ENCODE results near the gene NSD2. TPM values are rescaled to one million over a fixed set of nuclear protein-coding genes. Genes with fewer than 3 reads are reported as not detected.

NSD2 gene
- polyA plus RNA-seq, 3 donors from 2014 or later, result 1.8 to 7.2 (median 4.4) TPM

GRCh38 chr4:1971456-1972200 is 100.4 kb downstream of the NSD2 start:
- H3K9me3 Mint-ChIP-seq, result no peaks in the 10 kb centered on the region
- no peak for DNase-seq

GRCh38 chr4:1972414-1972813 is 101.2 kb downstream of the NSD2 start:
- no peaks in the 10 kb centered on the region for H3K4me1 Mint-ChIP-seq
- peak overlapping the region in 1 of 6 donors; percentile 8 for H3K27ac Mint-ChIP-seq
- no peaks in the 10 kb centered on the region for H3K9me3 Mint-ChIP-seq
- DNase-seq, result no peak
- peaks cover 0 to 2% (median 2%) of the 10 kb centered on the region in 3 donors for H3K27me3 Mint-ChIP-seq (ENCODE audit: low read depth in 3 of 3)
- H3K36me3 Mint-ChIP-seq, result peaks cover 0 to 15% (median 0%) of the 10 kb centered on the region in 3 donors
- H3K4me3 Mint-ChIP-seq, result no peak overlapping the region

More at GRCh38 chr4:1971456-1972200, 100.4 kb downstream of the NSD2 start:
- no peaks in the 10 kb centered on the region for H3K4me1 Mint-ChIP-seq
- peaks cover 0 to 2% (median 2%) of the 10 kb centered on the region in 3 donors for H3K27me3 Mint-ChIP-seq (ENCODE audit: low read depth in 3 of 3)
- no peak overlapping the region for H3K4me3 Mint-ChIP-seq
- peaks cover 0 to 15% (median 0%) of the 10 kb centered on the region in 3 donors for H3K36me3 Mint-ChIP-seq
- no peak overlapping the region for H3K27ac Mint-ChIP-seq

- H3K27me3 Mint-ChIP-seq (ENCODE audit: low read depth in 3 of 3), result peaks cover 0 to 2% (median 2%) of the 10 kb centered on the region in 3 donors
- DNase-seq, result no peak
- no peaks in the 10 kb centered on the region for H3K4me1 Mint-ChIP-seq
- H3K27ac Mint-ChIP-seq, result no peak overlapping the region
- peaks cover 0 to 13% (median 4%) of the 10 kb centered on the region in 3 donors for H3K36me3 Mint-ChIP-seq
- H3K9me3 Mint-ChIP-seq, result no peaks in the 10 kb centered on the region
- H3K4me3 Mint-ChIP-seq, result no peak overlapping the region
These were observed 102.0 kb downstream of the NSD2 start for GRCh38 chr4:1973218-1973617.

- no peak overlapping the region for H3K4me3 Mint-ChIP-seq
- H3K4me1 Mint-ChIP-seq, result no peaks in the 10 kb centered on the region
- no peak for DNase-seq
- peaks cover 0 to 8% (median 4%) of the 10 kb centered on the region in 3 donors for H3K36me3 Mint-ChIP-seq
- H3K27me3 Mint-ChIP-seq (ENCODE audit: low read depth in 3 of 3), result peaks cover 0 to 2% (median 2%) of the 10 kb centered on the region in 3 donors
- H3K27ac Mint-ChIP-seq, result no peak overlapping the region
- no peaks in the 10 kb centered on the region for H3K9me3 Mint-ChIP-seq
These were observed 102.5 kb downstream of the NSD2 start for GRCh38 chr4:1973661-1974060.

- Mint-ChIP-seq H3K4me1 (no peaks in the 10 kb centered on the region), H3K27me3 (ENCODE audit: low read depth in 3 of 3) (peaks cover 0 to 6% (median 2%) of the 10 kb centered on the region in 3 donors), H3K4me3 (no peak overlapping the region), H3K9me3 (no peaks in the 10 kb centered on the region), H3K27ac (peak overlapping the region in 1 of 6 donors; percentile 60), H3K36me3 (peaks cover 7 to 17% (median 10%) of the 10 kb centered on the region in 3 donors)
- DNase-seq, result no peak
These were observed 103.6 kb downstream of the NSD2 start for GRCh38 chr4:1974840-1975239.

GRCh38 chr4:1975391-1975801 is 104.2 kb downstream of the NSD2 start:
- no peak for DNase-seq
- peaks cover 7 to 17% (median 13%) of the 10 kb centered on the region in 3 donors for H3K36me3 Mint-ChIP-seq
- no peaks in the 10 kb centered on the region for H3K4me1 Mint-ChIP-seq
- no peak overlapping the region for H3K27ac Mint-ChIP-seq
- H3K9me3 Mint-ChIP-seq, result no peaks in the 10 kb centered on the region
- H3K27me3 Mint-ChIP-seq (ENCODE audit: low read depth in 3 of 3), result peaks cover 0 to 6% (median 1%) of the 10 kb centered on the region in 3 donors
- H3K4me3 Mint-ChIP-seq, result no peak overlapping the region

- peaks cover 7 to 14% (median 13%) of the 10 kb centered on the region in 3 donors for H3K36me3 Mint-ChIP-seq
- H3K4me3 Mint-ChIP-seq, result no peak overlapping the region
- no peak for DNase-seq
- peaks cover 0 to 6% (median 4%) of the 10 kb centered on the region in 3 donors for H3K27me3 Mint-ChIP-seq (ENCODE audit: low read depth in 3 of 3)
- H3K4me1 Mint-ChIP-seq, result no peaks in the 10 kb centered on the region
- H3K27ac Mint-ChIP-seq, result no peak overlapping the region
- no peaks in the 10 kb centered on the region for H3K9me3 Mint-ChIP-seq
These were observed 104.7 kb downstream of the NSD2 start for GRCh38 chr4:1975880-1976279.

- Mint-ChIP-seq H3K27ac (no peak overlapping the region), H3K9me3 (no peaks in the 10 kb centered on the region), H3K27me3 (ENCODE audit: low read depth in 3 of 3) (peaks cover 0 to 6% (median 4%) of the 10 kb centered on the region in 3 donors), H3K4me3 (no peak overlapping the region), H3K4me1 (peaks cover under 1 to 2% of the 10 kb centered on the region in 2 donors), H3K36me3 (peaks cover 7 to 16% (median 13%) of the 10 kb centered on the region in 3 donors)
- no peak for DNase-seq
These were observed 105.5 kb downstream of the NSD2 start for GRCh38 chr4:1976416-1977352.

GRCh38 chr4:1978226-1978625 is 107.0 kb downstream of the NSD2 start:
- Mint-ChIP-seq H3K27ac (no peak overlapping the region), H3K4me1 (peaks cover 4% of the 10 kb centered on the region in 2 donors), H3K9me3 (no peaks in the 10 kb centered on the region), H3K36me3 (peaks cover 13 to 23% (median 15%) of the 10 kb centered on the region in 3 donors), H3K4me3 (no peak overlapping the region), H3K27me3 (ENCODE audit: low read depth in 3 of 3) (peaks cover 0 to 4% (median 4%) of the 10 kb centered on the region in 3 donors)
- no peak for DNase-seq

- no peak for DNase-seq
- Mint-ChIP-seq H3K4me3 (no peak overlapping the region), H3K9me3 (no peaks in the 10 kb centered on the region), H3K36me3 (peaks cover 13 to 23% (median 15%) of the 10 kb centered on the region in 3 donors), H3K27me3 (ENCODE audit: low read depth in 3 of 3) (peaks cover 0 to 4% (median 4%) of the 10 kb centered on the region in 3 donors), H3K27ac (peak overlapping the region in 3 of 6 donors; percentile 14 to 40 (median 24)), H3K4me1 (peaks cover 4% of the 10 kb centered on the region in 2 donors)
These were observed 107.7 kb downstream of the NSD2 start for GRCh38 chr4:1978741-1979476.

GRCh38 chr4:1979477-1980196 is 108.4 kb downstream of the NSD2 start:
- peaks cover 13 to 23% (median 15%) of the 10 kb centered on the region in 3 donors for H3K36me3 Mint-ChIP-seq
- H3K4me1 Mint-ChIP-seq, result peaks cover 4% of the 10 kb centered on the region in 2 donors
- no peak for DNase-seq
- H3K4me3 Mint-ChIP-seq, result no peak overlapping the region
- H3K27me3 Mint-ChIP-seq (ENCODE audit: low read depth in 3 of 3), result peaks cover 0 to 4% (median 4%) of the 10 kb centered on the region in 3 donors
- H3K27ac Mint-ChIP-seq, result peak overlapping the region in 4 of 6 donors; percentile 14 to 66 (median 29)
- H3K9me3 Mint-ChIP-seq, result no peaks in the 10 kb centered on the region

- H3K27me3 Mint-ChIP-seq (ENCODE audit: low read depth in 3 of 3), result peaks cover 0 to 4% (median 4%) of the 10 kb centered on the region in 3 donors
- peaks cover 13 to 23% (median 15%) of the 10 kb centered on the region in 3 donors for H3K36me3 Mint-ChIP-seq
- peak overlapping the region in 1 of 6 donors; percentile 66 for H3K27ac Mint-ChIP-seq
- H3K9me3 Mint-ChIP-seq, result no peaks in the 10 kb centered on the region
- peaks cover 4% of the 10 kb centered on the region in 2 donors for H3K4me1 Mint-ChIP-seq
- H3K4me3 Mint-ChIP-seq, result no peak overlapping the region
- DNase-seq, result no peak
These were observed 109.4 kb downstream of the NSD2 start for GRCh38 chr4:1980561-1981041.
